ENCODE results near the gene SHROOM1. TPM values are rescaled to one million over a fixed set of nuclear protein-coding genes. Genes with fewer than 3 reads are reported as not detected.
"Not testable (repeated sequence)": the region's sequence is repeated elsewhere in the genome, so short reads cannot be mapped to it uniquely, and the experiment has no call there.

The SHROOM1 gene, protein sequence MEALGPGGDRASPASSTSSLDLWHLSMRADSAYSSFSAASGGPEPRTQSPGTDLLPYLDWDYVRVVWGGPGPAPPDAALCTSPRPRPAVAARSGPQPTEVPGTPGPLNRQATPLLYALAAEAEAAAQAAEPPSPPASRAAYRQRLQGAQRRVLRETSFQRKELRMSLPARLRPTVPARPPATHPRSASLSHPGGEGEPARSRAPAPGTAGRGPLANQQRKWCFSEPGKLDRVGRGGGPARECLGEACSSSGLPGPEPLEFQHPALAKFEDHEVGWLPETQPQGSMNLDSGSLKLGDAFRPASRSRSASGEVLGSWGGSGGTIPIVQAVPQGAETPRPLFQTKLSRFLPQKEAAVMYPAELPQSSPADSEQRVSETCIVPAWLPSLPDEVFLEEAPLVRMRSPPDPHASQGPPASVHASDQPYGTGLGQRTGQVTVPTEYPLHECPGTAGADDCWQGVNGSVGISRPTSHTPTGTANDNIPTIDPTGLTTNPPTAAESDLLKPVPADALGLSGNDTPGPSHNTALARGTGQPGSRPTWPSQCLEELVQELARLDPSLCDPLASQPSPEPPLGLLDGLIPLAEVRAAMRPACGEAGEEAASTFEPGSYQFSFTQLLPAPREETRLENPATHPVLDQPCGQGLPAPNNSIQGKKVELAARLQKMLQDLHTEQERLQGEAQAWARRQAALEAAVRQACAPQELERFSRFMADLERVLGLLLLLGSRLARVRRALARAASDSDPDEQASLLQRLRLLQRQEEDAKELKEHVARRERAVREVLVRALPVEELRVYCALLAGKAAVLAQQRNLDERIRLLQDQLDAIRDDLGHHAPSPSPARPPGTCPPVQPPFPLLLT
- total RNA-seq (2014; rRNA removed; shearing (Covaris generic)): 6.1 and 8.2 TPM in 2 replicates
- 20.8 and 28.5 TPM in 2 replicates for polyA plus RNA-seq (2014; cell fraction: nucleus; rRNA removed)

DNA sequence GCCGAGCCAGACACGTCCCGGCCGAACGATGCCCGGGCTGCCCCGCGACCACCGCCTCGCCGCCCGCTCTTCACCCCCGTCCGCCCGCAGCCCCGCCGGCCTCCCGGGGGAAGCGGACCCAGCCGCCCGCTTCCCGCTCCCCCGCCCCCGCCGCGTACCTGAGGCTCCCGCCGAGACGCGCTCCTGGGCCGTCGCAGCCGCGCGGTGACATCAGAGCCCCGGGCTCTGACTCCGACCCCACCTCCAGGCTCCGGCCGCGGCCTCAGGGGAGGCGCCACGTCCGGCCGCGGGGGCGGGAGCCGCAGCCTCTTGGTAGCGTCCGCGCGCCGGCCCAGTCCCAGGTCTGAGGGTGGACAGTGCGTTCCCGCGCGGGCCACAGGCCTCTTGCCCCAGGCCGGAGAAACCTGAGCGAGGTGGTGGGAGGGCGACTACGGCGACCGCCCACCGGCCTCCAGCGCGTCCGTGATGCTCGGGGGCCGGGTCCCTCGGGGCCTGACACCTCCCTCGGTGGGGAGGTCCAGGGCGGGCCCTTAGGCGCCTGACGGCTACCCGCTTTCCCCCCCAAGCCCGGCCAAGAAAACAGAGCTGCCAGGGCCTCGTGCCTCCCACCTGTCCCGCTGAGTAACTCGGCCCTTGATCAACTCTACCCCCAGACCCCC lies at the start of gene SHROOM1:
Gene SHROOM1 (minus strand): TSS at position 212 of the 659 bp plus-strand sequence. CDS start 4,507 bp downstream, outside the sequence.
- peak; percentile 57 for DNase-seq (ENCODE audit: extremely low read depth, low read depth)

DNA sequence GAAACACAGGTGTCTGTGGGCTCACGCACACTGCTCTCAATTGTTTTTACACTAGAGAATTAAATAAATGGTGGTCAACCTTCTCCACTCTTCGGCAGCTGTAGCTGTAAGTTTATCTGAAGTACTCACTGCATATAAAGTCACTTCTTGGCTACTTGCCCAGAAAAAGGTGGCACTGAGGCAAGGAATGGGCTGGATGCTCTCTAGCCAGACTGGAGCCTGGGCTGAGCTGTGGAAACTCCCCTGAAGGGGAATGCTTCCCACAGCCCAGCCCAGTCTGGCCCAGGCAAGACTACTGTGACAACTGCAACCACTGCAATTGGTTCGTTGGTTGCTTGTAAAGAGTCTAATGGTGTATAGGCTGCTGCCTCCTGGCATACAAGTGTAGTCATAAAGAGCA lies 47.5 kb upstream of the SHROOM1 start:
- DNase-seq (ENCODE audit: extremely low read depth, low read depth): no peak

DNA sequence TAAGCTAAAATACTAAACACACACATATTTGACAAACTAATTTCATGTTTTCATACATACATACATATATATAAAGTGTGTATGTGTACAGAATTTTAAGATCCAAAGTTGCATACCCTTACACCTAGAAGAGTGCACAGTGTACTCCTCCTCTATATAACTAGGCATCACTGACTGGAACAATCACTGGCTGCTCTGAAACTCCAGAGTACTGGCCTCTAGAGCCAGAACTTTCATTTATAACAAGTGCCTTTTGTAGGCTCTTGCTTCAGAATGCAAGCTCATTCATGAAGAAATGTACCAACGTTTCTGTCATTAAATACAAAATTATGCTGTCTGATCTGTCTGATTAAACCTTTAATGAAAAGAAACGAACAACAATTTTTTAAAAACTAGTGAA lies 47.0 kb upstream of the SHROOM1 start:
- no peak for DNase-seq (ENCODE audit: extremely low read depth, low read depth)

DNA sequence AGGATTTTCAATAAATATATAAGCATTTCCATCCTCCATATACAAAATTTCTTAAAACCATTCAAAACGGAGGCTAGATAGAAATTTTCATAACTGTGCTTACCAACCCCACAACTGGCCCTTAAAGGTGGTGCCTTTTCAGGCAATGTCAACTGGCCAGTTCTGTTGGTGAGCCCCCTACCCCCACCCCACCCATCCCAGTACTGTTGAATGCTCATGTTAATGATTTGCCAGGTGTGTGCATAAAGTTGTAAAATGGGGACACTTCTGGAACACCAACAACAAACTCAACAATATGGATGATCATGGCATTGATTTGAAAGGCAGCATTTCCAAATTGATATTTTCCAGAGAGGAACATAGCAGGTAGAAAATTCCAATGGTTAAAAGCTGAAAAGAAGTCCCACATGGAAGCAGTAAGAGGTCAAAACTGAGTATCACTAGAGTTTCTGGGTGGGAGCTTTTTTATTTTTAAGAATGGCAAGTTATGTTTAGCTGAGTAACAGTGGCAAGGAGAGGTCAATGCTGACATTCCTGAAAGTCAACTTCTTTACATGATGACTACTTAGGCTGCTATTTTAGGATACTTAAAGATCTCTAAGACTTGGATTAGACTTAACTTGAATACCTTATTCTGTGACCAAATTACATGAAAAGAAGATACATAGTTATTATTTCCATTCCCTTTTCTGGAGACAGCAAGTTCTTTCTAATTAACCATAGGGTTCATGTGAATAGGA lies 45.7 kb upstream of the SHROOM1 start:
- DNase-seq (ENCODE audit: extremely low read depth, low read depth): no peak

DNA sequence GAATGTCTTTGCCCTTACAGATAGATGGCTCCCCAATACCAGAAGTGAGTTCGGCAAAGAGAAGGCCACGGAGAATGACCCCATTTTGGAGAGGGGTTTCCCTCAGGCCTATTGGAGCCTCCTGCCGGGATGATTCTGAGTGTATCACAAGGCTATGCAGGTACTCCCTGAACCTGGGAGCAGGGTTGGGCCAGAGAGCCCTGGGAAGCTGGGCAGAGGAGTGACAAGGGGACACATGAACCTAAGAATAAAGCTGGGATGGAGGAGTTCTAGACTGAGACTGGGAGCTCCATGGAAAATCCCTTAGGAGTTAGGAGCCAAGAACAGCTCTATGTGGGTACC lies 43.5 kb upstream of the SHROOM1 start:
- no peak for DNase-seq (ENCODE audit: extremely low read depth, low read depth)

DNA sequence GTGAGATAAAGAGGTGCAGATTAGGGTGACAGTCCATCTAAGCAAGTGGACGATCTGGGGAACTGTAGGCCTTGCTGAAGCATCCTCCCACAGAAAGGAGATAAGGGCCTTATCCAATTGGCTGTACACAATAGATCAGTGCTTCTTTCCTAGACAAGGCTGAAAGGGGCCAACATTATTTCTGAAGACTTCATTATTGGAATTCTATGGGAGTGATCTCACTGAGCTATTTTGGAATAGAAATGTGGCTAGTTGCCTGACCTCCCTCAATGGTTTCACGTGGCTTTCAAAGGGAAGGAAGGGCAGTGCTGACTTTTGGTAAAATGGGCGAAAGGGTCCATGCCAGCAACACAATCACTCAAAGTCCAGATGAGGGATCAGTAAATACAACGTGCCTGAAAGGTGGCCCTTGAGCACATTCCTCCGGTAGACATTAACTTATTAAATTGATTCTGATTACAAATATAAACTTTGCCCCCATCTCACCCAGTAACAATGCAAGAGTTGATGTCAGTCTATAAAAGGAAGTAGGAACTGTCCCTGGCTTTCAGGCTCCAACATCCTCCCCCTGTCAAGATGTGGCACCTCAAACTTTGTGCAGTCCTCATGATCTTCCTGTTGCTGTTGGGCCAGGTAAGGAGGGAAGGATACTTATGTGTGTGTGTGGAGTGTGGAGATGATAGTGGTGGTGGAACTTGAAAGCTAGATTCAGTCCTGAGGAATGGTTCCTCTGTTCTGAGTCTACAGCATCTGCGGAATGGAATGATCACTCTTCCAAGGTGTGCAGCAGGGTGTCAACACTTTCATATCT lies 42.9 kb upstream of the SHROOM1 start, which contains the start of gene LEAP2:
Gene LEAP2 (plus strand): TSS at position 550 of the 811 bp plus-strand sequence. CDS start 27 bp downstream, at position 577.
- no peak for DNase-seq (ENCODE audit: extremely low read depth, low read depth)

DNA sequence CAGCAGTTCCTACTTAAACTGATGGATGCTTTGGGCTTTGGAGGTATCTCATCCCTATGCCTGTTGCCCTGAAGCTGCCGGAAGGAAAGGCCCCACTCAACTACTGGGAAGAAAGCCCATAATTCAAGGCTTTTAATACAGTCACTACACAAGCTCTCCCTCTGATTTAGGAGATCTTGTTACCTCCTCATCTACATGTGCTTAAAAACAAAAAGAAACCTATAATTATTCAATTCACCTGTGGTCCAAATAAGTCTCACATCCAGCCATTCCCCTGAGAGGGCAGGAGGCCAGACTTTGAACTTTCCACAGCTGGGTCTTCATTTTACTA lies 42.3 kb upstream of the SHROOM1 start:
- DNase-seq (ENCODE audit: extremely low read depth, low read depth): no peak

DNA sequence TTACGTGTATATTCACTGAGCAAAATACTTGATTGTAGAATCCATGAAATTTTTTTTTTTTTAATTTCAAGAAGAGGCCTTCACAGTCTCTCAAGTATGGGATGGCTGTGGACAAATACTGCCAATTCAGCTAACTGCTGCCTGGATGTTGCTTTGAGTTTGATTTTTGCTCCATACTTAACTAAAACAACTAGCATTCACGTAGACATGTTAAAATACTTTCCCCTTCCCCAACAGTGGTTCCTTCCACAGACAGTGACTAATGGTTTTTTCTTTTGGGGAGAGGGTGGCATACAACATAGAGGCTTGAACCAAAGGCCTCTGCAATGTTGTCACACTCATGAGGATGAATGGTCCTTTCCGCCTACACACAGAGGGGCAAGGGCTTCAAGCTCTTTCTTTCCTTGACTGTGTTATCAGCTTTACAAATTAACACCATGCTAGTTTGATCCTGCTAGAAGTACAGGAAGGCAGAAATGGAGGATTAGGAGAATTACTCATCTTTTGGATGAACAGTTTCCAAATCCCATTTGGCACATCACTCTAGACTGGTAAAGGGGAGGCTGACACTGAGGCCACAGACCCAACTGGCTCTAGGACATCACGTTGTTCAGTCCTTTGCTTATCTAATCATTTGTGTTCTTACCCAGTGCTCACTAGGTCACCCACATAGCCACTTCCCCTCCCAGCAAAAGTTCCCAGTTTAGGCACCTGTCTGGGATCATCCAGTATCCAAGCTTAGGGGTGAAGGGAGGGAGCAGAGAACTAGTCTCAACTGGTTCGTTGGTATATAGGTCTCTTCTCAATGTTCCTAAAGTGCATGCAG lies 41.2 kb upstream of the SHROOM1 start:
- no peak for DNase-seq (ENCODE audit: extremely low read depth, low read depth)

DNA sequence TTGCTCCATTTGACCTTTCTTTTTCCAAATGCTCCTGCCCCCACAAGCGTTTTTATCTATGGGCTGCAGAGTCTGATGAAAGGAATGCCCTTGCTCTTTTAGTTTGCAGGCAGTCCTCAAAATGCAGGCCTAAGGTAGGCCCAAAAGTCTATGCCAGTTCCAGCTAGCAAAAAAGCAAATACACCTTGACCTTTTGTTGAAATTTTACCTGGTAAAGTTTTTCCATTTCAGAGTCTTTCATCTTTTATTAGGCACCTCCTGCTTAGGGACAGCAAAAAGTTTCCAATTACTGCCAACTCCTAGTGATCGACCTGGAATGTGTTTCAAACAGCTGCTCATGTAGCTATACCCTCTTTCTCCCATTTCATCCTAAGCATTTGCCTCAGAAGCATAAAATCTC lies 40.4 kb upstream of the SHROOM1 start:
- DNase-seq (ENCODE audit: extremely low read depth, low read depth): no peak

DNA sequence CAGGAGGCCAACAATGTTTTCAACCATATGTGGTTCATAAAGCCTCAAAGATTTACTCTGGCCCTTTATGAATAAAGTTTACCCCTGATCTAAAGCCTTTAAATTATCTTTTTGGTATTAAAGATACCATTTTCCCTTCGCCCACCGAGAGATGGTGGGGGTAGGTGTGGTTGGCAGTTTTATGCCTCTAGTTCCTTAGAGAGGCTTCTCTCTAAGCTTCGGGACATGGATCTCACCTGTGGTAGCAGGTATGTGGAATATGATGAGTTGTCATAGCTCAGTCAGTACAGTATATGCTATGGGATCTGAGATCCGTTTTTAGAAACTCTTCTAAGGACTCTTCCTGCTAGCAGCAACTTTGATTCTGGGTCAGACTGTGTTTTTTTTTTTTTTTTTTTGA lies 38.3 kb upstream of the SHROOM1 start:
- no peak for DNase-seq (ENCODE audit: extremely low read depth, low read depth)

DNA sequence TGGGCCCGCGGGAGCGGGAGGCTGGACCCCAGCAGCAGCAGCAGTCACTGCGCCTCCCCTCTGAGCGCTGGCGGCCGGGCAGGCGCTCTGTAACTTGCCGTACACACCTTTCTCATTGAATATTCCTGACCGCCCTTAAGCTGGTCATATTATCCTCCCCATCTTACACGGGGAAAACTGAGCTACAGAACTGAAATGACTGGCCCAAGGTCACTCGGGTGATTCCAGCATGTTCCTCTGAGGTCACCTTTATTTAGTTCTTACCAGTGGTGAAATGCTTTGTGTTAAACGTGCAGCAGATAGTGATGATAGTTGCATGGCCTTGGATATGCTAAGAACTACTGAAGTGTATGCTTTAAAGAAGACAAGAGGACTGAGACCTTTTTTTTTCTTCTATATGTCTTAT lies 36.6 kb upstream of the SHROOM1 start:
- DNase-seq (ENCODE audit: extremely low read depth, low read depth): no peak

DNA sequence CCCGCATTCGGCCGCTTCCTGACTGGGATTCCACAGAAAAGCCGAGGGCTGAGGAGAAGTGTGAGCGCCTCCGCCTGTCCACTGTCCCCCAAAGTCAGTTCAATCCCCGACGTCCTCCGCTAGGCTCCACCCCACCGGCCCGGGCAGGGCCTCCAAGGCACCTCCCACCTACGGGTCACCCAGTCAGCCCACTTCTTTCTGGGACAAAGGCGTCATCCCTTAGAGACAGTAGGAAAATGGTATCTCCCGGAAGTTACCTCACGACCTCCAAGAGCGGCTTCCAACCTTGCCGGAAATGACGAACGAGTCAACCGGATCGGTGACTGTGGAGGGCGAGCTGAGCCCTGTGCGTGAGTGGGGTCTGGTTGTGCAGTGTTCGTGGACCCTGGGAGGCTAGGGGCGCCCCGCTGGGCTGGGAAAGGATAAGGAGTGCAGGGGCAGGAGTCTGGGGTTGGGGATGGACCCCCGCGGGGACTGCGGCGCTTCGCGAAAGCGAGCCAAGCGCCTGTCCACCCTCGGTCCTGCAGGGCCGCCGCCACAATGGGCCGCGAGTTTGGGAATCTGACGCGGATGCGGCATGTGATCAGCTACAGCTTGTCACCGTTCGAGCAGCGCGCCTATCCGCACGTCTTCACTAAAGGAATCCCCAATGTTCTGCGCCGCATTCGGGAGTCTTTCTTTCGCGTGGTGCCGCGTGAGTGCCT lies 36.0 kb upstream of the SHROOM1 start, which contains the start of the genes GDF9 and UQCRQ:
Gene GDF9 (minus strand): TSS at position 128 of the 704 bp plus-strand sequence. CDS start 1,936 bp downstream, outside the sequence.
Gene UQCRQ (plus strand): TSS at position 301 of the 704 bp plus-strand sequence. CDS start 240 bp downstream, at position 541.
- peak; percentile 99 for DNase-seq (ENCODE audit: extremely low read depth, low read depth)

DNA sequence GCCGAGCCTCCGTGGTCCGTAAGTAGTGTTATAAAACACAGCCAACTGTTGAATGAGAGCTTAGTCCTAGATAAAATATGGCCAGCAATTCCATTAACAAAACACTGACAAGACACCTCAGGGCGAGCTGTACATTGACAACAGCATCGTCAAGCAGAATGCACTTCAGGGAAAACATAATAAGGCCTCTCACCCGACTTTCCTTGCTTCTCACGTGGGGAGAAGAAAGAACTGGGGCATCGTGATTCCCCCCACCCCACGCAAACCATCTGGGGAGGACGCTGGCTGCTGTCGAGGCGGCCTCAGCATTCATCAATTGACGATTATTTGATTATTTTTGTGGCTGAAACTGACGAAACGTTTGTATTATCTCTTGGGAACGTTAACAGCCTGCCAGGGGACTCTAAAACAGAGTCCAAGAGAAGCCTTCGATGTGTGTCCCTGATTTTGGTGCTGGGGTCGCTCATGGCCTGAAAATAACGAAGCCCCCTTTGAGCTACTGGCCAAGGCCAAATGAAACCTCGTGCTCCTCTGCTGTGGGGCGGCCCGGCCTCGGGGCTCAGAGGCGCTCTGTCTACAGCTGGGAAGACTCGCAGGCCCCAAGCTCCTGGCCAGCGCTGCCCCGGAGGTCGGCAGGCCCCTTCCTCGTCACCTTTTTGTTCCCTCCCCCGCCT lies 35.4 kb upstream of the SHROOM1 start:
- no peak for DNase-seq (ENCODE audit: extremely low read depth, low read depth)

DNA sequence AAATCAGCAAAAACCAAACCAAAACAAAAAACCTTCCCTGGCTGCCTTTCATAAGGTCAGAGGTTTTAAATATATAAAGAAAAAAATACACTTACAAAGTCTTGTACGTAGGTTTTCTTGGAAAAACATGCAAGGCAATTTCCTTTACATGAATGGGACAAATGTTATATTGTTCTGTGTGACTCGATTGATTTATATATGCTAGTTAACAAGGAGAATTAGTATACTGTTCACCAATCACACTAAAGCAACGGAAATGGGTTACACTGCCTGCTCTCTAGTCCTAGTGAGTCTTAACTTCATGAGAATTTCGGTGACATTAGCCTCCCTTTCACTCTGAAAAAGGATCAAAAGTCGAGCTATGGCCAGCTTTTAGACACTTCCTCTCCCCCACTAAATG lies 30.3 kb upstream of the SHROOM1 start:
- no peak for DNase-seq (ENCODE audit: extremely low read depth, low read depth)

DNA sequence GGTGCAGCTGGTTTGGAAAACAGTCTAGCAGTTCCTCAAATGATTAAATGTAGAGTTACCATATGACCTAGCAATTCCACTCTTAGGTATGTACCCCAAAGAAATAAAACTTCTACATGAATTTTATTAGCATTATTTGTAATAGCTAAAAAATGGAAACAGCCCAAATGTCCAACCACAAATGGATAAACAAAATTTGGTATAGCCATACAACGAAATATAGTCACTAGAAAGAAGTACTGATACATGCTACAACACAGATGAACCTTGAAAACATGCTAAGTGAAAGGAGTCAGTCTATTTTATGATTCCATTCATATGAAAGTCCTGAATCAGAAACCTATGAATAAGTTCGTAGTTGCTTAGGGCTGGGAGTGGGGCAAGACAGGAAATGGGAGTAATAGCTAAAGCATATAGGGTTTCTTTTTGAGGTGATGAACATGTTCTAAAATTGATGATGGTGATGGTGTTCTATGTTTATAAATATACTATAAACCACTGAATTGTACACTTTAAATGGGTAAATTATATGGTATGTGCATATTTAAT lies 29.5 kb upstream of the SHROOM1 start:
- no peak for DNase-seq (ENCODE audit: extremely low read depth, low read depth)

DNA sequence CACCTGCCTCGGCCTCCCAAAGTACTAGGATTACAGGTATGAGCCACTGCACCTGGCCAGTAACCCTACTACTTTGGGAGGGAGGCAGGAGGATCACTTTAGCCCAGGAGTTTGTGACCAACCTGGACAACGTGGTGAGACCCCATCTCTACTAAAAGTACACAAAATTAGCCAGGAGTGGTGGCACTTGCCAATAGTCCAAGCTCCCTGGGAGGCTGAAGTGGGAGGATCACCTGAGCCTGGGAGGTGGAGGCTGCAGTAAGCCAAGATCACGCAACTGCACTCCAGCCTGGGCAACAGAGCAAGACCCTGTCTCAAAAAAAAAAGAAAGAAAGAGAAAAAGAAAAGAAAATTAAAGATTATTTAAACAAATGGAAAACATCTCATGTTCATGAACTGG lies 25.6 kb upstream of the SHROOM1 start:
- DNase-seq (ENCODE audit: extremely low read depth, low read depth): no peak

DNA sequence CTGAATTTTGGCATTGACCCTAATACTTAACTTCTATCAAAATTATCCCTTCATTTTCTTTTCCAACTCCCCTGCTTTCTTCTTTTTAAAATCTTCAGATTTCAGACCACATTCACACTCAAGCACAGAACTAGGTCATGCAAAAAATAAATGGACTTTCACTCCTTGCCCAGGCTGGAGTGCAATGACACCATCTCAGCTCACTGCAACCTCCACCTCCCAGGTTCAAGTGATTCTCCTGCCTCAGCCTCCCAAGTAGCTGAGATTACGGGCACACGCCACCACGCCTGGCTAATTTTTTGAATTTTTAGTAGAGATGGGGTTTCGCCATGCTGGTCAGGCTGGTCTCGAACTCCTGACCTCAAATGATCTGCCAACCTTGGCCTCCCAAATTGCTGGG lies 24.5 kb upstream of the SHROOM1 start:
- DNase-seq (ENCODE audit: extremely low read depth, low read depth): not testable (repeated sequence)
